Measurements from ENCODE around the gene DAB2IP.

GRCh38 chr9:121746411-121746810 is 95.0 kb downstream of the DAB2IP start:
- no peak for TF ChIP-seq CTCF (conservative IDR thresholded peaks at IDR 0.05; ENCODE audit: low read depth in 2 of 2)
- no peak for TF ChIP-seq ETS1 (IDR thresholded peaks at IDR 0.05)

Data from GM23338 (cell line).